Suprapubic skin (tissue), 4 donors: ENCODE data around the gene ELOB. TPM values are rescaled to one million over a fixed set of nuclear protein-coding genes. Genes with fewer than 3 reads are reported as not detected.

ENCODE experiments used
- DNase-seq, 2 donors: peaks; one replicate each; pipeline ENCODE4 v3.0.0-alpha.2; 2019; ENCODE audit warnings: low spot score in 2 of 2
- H3K27ac ChIP-seq: fragments of 200-600 bp; sonication (generic); one replicate; pipeline ENCODE4 v1.5.1; 2019
- H3K27me3 ChIP-seq: fragments of 200-600 bp; sonication (generic); one replicate; pipeline ENCODE4 v1.5.1; 2019
- H3K36me3 ChIP-seq: fragments of 200-600 bp; sonication (generic); one replicate; pipeline ENCODE4 v1.5.1; 2019
- H3K4me1 ChIP-seq: fragments of 200-600 bp; sonication (generic); one replicate; pipeline ENCODE4 v1.5.1; 2019
- H3K4me3 ChIP-seq: fragments of 200-600 bp; sonication (generic); one replicate; pipeline ENCODE4 v1.5.1; 2019; ENCODE audit warnings: mild to moderate bottlenecking
- H3K9me3 ChIP-seq: fragments of 200-600 bp; sonication (generic); one replicate; pipeline ENCODE4 v1.5.1; 2019
- CTCF ChIP-seq, 2 donors: fragments of 200-600 bp in 1 of 2; fragments of 450-650 bp in 1 of 2; sonication (generic) in 1 of 2; IDR thresholded peaks; one replicate each; pipeline ENCODE4 v1.5.1; 2016 to 2019; ENCODE audit warnings: antibody characterized with exemption in 2 of 2, mild to moderate bottlenecking in 1 of 2, moderate library complexity in 1 of 2
- EP300 ChIP-seq: sonication (generic); formaldehyde crosslinking; IDR thresholded peaks from one replicate; pipeline ENCODE4 v1.6.1; 2017; ENCODE audit warnings: antibody characterized with exemption
- POLR2A ChIP-seq, 2 donors: fragments of 450-650 bp; IDR thresholded peaks; one replicate each; pipeline ENCODE4 v1.6.1; 2017; ENCODE audit warnings: antibody characterized with exemption in 2 of 2, mild to moderate bottlenecking in 2 of 2, moderate library complexity in 2 of 2
- POLR2AphosphoS5 ChIP-seq, 3 donors: sonication (generic); formaldehyde crosslinking; IDR thresholded peaks; one replicate each; pipeline ENCODE4 v1.6.1; 2017; ENCODE audit warnings: antibody characterized with exemption in 3 of 3
- WGBS: methylation state at CpG from one replicate; pipeline ENCODE4 v1.1.5; 2018; 5-methylcytosine and 5-hydroxymethylcytosine counted together
- total RNA-seq, 4 donors: library from RNA; depleted of rRNA; stranded (reverse); fragments of >200 nt; gene quantifications; one replicate each; pipeline ENCODE4 v1.1.0, GENCODE V29; 2016

The ELOB gene
- total RNA-seq, 4 donors from 2014 or later = 174 to 249 (median 213) TPM

- TF ChIP-seq POLR2AphosphoS5 (IDR thresholded peaks at IDR 0.05) (peak in 1 of 3 donors; percentile 4), POLR2A (IDR thresholded peaks at IDR 0.05) (no peak), CTCF (IDR thresholded peaks at IDR 0.05) (no peak), EP300 (no peak)
- peaks cover 50% of the 10 kb centered on the region for H3K4me1 ChIP-seq
- H3K36me3 ChIP-seq = peaks cover 87% of the 10 kb centered on the region
- WGBS = 77% methylated on average over 26 of the region's 32 CpGs
- peak overlapping the region; percentile 84 for H3K27ac ChIP-seq
- no peaks in the 10 kb centered on the region for H3K9me3 ChIP-seq
- H3K27me3 ChIP-seq = no peaks in the 10 kb centered on the region
- H3K4me3 ChIP-seq = no peak overlapping the region
- no peak for DNase-seq
Observed at GRCh38 chr16:2770057-2770951, 6.8 kb downstream of the ELOB start.

GRCh38 chr16:2769675-2770056 lies 7.4 kb downstream of the ELOB start:
- Histone ChIP-seq H3K4me3 (no peak overlapping the region), H3K9me3 (no peaks in the 10 kb centered on the region), H3K27me3 (no peaks in the 10 kb centered on the region), H3K27ac (peak overlapping the region; percentile 84), H3K36me3 (peaks cover 87% of the 10 kb centered on the region), H3K4me1 (peaks cover 43% of the 10 kb centered on the region)
- peak in 1 of 2 donors; percentile 88 for DNase-seq
- WGBS = 46% methylated on average over 14 of the region's 14 CpGs
- peak in 1 of 3 donors; percentile 33 for TF ChIP-seq POLR2AphosphoS5 (IDR thresholded peaks at IDR 0.05)
- TF ChIP-seq POLR2A (IDR thresholded peaks at IDR 0.05) = no peak

- Histone ChIP-seq H3K27me3 (no peaks in the 10 kb centered on the region), H3K9me3 (no peaks in the 10 kb centered on the region), H3K4me3 (no peak overlapping the region), H3K4me1 (peaks cover 38% of the 10 kb centered on the region), H3K27ac (peak overlapping the region; percentile 84), H3K36me3 (peaks cover 87% of the 10 kb centered on the region)
- TF ChIP-seq POLR2AphosphoS5 (IDR thresholded peaks at IDR 0.05) (no peak), CTCF (IDR thresholded peaks at IDR 0.05) (no peak), POLR2A (IDR thresholded peaks at IDR 0.05) (no peak), EP300 (no peak)
- DNase-seq = no peak
- WGBS = 84% methylated on average over 11 of the region's 11 CpGs
Observed at GRCh38 chr16:2769100-2769529, 8.0 kb downstream of the ELOB start.

- DNase-seq = no peak
- Histone ChIP-seq H3K4me1 (peaks cover 38% of the 10 kb centered on the region), H3K27me3 (no peaks in the 10 kb centered on the region), H3K36me3 (peaks cover 91% of the 10 kb centered on the region), H3K4me3 (no peak overlapping the region), H3K27ac (peak overlapping the region; percentile 84), H3K9me3 (no peaks in the 10 kb centered on the region)
- TF ChIP-seq CTCF (IDR thresholded peaks at IDR 0.05) = no peak
- no peak for TF ChIP-seq POLR2A (IDR thresholded peaks at IDR 0.05)
- no peak for TF ChIP-seq POLR2AphosphoS5 (IDR thresholded peaks at IDR 0.05)
- TF ChIP-seq EP300 = no peak
- WGBS = 77% methylated on average over 17 of the region's 17 CpGs
Observed at GRCh38 chr16:2768403-2769089, 8.5 kb downstream of the ELOB start.

- no peak for DNase-seq
- H3K27me3 ChIP-seq = no peaks in the 10 kb centered on the region
- peaks cover 92% of the 10 kb centered on the region for H3K36me3 ChIP-seq
- WGBS = 62% methylated on average over 14 of the region's 14 CpGs
- no peak overlapping the region for H3K4me3 ChIP-seq
- no peaks in the 10 kb centered on the region for H3K9me3 ChIP-seq
- peaks cover 38% of the 10 kb centered on the region for H3K4me1 ChIP-seq
- peak overlapping the region; percentile 84 for H3K27ac ChIP-seq
- no peak for TF ChIP-seq POLR2A (IDR thresholded peaks at IDR 0.05)
- no peak for TF ChIP-seq EP300
- no peak for TF ChIP-seq CTCF (IDR thresholded peaks at IDR 0.05)
- TF ChIP-seq POLR2AphosphoS5 (IDR thresholded peaks at IDR 0.05) = no peak
Observed at GRCh38 chr16:2767891-2768290, 9.2 kb downstream of the ELOB start.
